Lower lobe of right lung (tissue), 2 donors: ENCODE measurements around the gene ZFP62. TPM values are rescaled to one million over a fixed set of nuclear protein-coding genes. Genes with fewer than 3 reads are reported as not detected.

Experiments
- ATAC-seq, 2 donors: fragments of 200-7000 bp; cut with Tn5 transposase; one replicate each; pipeline ENCODE4 v1.9.1; 2020 to 2022; ENCODE audit warnings: mild to moderate bottlenecking in 2 of 2, moderate library complexity in 2 of 2
- DNase-seq: peaks from one replicate; pipeline ENCODE4 v3.0.0-alpha.2; 2020
- H3K27ac ChIP-seq: fragments of 200-600 bp; one replicate; pipeline ENCODE4 v1.8.0; 2022
- H3K27me3 ChIP-seq: fragments of 200-600 bp; one replicate; pipeline ENCODE4 v1.8.0; 2022; ENCODE audit warnings: low read depth
- H3K36me3 ChIP-seq: fragments of 200-600 bp; one replicate; pipeline ENCODE4 v1.8.0; 2022; ENCODE audit warnings: mild to moderate bottlenecking
- H3K4me1 ChIP-seq: fragments of 200-600 bp; one replicate; pipeline ENCODE4 v1.8.0; 2022
- H3K4me3 ChIP-seq: fragments of 200-600 bp; one replicate; pipeline ENCODE4 v1.8.0; 2022; ENCODE audit warnings: mild to moderate bottlenecking
- H3K9me3 ChIP-seq: fragments of 200-600 bp; one replicate; pipeline ENCODE4 v1.8.0; 2022
- CTCF ChIP-seq: fragments of 200-600 bp; IDR thresholded peaks from one replicate; pipeline ENCODE4 v1.8.0; 2022; ENCODE audit warnings: antibody characterized with exemption, mild to moderate bottlenecking
- intact Hi-C: fragments of 100-400 bp; cut with DNase I; formaldehyde crosslinking; loops from one replicate; pipeline ENCODE4 v1.11.0; 2022
- total RNA-seq: library from RNA; stranded (reverse); fragmentation: NEBNext Ultra II Directional; extraction: Animal tissue kit (Norgen Biotek cat#: 25700); gene quantifications from one replicate; pipeline ENCODE4 v1.2.1, GENCODE V29; 2021
- donor health status: DM: no; HTN: yes; CAD: no; lungs with severe emphysema.

Gene ZFP62
- total RNA-seq, 1 donor from 2014 or later = 28.3 TPM

- Histone ChIP-seq H3K36me3 (peaks cover 38% of the 10 kb centered on the region), H3K9me3 (no peaks in the 10 kb centered on the region), H3K4me1 (peaks cover 91% of the 10 kb centered on the region), H3K27ac (peak overlapping the region; percentile 98), H3K27me3 (no peaks in the 10 kb centered on the region), H3K4me3 (peak overlapping the region; percentile 99)
- no peak for TF ChIP-seq CTCF
- ATAC-seq (peak; percentile 60 to 84), DNase-seq (peak; percentile 93)
- intact Hi-C loops = no loop called here
Observed at GRCh38 chr5:180803181-180804128, 57.6 kb downstream of the ZFP62 start.

GRCh38 chr5:180802325-180803180, 58.5 kb downstream of the ZFP62 start, which contains the start of gene MGAT1:
MGAT1 (minus strand) TSS chr5:180802806; CDS start chr5:180792971, 9,835 bp downstream.
- DNase-seq = peak; percentile 92
- H3K4me1 ChIP-seq = peaks cover 91% of the 10 kb centered on the region
- peak; percentile 93 to 95 for ATAC-seq
- H3K9me3 ChIP-seq = no peaks in the 10 kb centered on the region
- H3K27ac ChIP-seq = peak within 1 kb of the TSS; percentile 98
- H3K4me3 ChIP-seq = peak within 1 kb of the TSS; percentile 99
- no peaks in the 10 kb centered on the region for H3K27me3 ChIP-seq
- peaks cover 34% of the 10 kb centered on the region for H3K36me3 ChIP-seq
- intact Hi-C loops = no loop called here
- TF ChIP-seq CTCF = no peak

GRCh38 chr5:180801596-180802324, 59.3 kb downstream of the ZFP62 start:
- peak overlapping the region; percentile 99 for H3K4me3 ChIP-seq
- no peaks in the 10 kb centered on the region for H3K27me3 ChIP-seq
- H3K36me3 ChIP-seq = peaks cover 33% of the 10 kb centered on the region
- H3K9me3 ChIP-seq = no peaks in the 10 kb centered on the region
- TF ChIP-seq CTCF = no peak
- peaks cover 91% of the 10 kb centered on the region for H3K4me1 ChIP-seq
- ATAC-seq (peak; percentile 2 to 42), DNase-seq (no peak)
- peak overlapping the region; percentile 98 for H3K27ac ChIP-seq
- intact Hi-C loops = no loop called here

GRCh38 chr5:180799902-180800801, 60.9 kb downstream of the ZFP62 start:
- Histone ChIP-seq H3K9me3 (no peaks in the 10 kb centered on the region), H3K27me3 (no peaks in the 10 kb centered on the region), H3K4me3 (peak overlapping the region; percentile 99), H3K4me1 (peaks cover 89% of the 10 kb centered on the region), H3K36me3 (peaks cover 34% of the 10 kb centered on the region), H3K27ac (peak overlapping the region; percentile 27)
- no peak for DNase-seq
- ATAC-seq = no peak
- intact Hi-C loops = no loop called here
- no peak for TF ChIP-seq CTCF
